Measurements from ENCODE around the gene ADD2.

The ADD2 gene

DNA sequence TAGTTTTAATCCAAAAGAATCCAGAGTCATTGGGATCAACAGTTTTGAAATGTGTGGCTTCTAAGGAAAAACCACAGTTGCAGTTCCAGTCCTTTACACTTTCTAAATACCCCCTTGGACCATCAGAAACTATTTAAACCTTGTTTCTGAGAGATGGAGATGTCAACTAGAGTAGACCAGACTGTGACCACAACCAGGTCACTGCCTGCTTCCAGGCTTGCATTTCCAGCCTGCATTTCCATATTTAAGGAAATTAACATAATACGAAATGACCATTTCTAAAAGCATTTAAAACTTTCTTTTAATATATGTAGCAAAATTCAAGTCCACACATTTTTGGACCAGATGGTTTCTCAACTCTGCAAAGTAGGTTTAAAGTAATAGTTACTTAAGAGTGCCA lies 38.4 kb downstream of the ADD2 start:
- H3K27me3 Mint-ChIP-seq (ENCODE audit: low read depth), result no peaks in the 10 kb centered on the region
- no peaks in the 10 kb centered on the region for H3K4me1 Mint-ChIP-seq (ENCODE audit: low read depth)
- H3K9me3 Mint-ChIP-seq, result no peaks in the 10 kb centered on the region
- H3K4me3 Mint-ChIP-seq, result no peak overlapping the region
- no peaks in the 10 kb centered on the region for H3K36me3 Mint-ChIP-seq (ENCODE audit: low read depth)
- H3K27ac Mint-ChIP-seq, result no peak overlapping the region

GRCh38 chr2:70728128-70728527 lies 39.9 kb downstream of the ADD2 start:
- H3K27me3 Mint-ChIP-seq (ENCODE audit: low read depth), result no peaks in the 10 kb centered on the region

GRCh38 chr2:70726947-70727725 lies 40.9 kb downstream of the ADD2 start:
- H3K27me3 Mint-ChIP-seq (ENCODE audit: low read depth), result no peaks in the 10 kb centered on the region
- no peaks in the 10 kb centered on the region for H3K4me1 Mint-ChIP-seq (ENCODE audit: low read depth)
- no peaks in the 10 kb centered on the region for H3K36me3 Mint-ChIP-seq (ENCODE audit: low read depth)
- H3K27ac Mint-ChIP-seq, result peak overlapping the region; percentile 55
- H3K4me3 Mint-ChIP-seq, result no peak overlapping the region
- no peaks in the 10 kb centered on the region for H3K9me3 Mint-ChIP-seq

More at GRCh38 chr2:70728128-70728527, 39.9 kb downstream of the ADD2 start:
- Mint-ChIP-seq H3K9me3 (no peaks in the 10 kb centered on the region), H3K36me3 (ENCODE audit: low read depth) (no peaks in the 10 kb centered on the region), H3K27ac (no peak overlapping the region), H3K4me1 (ENCODE audit: low read depth) (no peaks in the 10 kb centered on the region), H3K4me3 (no peak overlapping the region)

DNA sequence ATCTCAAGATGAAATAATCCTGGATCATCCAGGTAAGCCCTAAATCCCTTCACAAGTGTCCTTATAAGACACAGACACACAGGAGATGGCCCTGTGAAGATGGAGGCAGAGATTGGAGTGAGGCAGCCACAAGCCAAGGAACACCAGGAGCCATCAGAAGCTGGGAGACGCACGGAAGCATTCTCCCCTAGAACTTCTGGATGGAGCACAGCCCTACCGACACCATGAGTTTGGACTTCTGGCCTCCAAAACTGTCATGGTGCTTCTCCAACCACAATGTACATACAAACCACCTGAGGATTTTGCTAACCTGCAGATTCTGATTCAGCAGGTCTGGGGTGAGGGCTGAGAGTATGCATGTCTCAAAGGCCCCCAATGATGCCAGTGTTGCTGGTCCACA lies 42.5 kb downstream of the ADD2 start:
- Mint-ChIP-seq H3K27me3 (ENCODE audit: low read depth) (no peaks in the 10 kb centered on the region), H3K9me3 (no peaks in the 10 kb centered on the region)

GRCh38 chr2:70724366-70724765 lies 43.6 kb downstream of the ADD2 start:
- no peaks in the 10 kb centered on the region for H3K27me3 Mint-ChIP-seq (ENCODE audit: low read depth)
- H3K36me3 Mint-ChIP-seq (ENCODE audit: low read depth), result no peaks in the 10 kb centered on the region
- H3K27ac Mint-ChIP-seq, result no peak overlapping the region
- H3K4me3 Mint-ChIP-seq, result no peak overlapping the region
- H3K4me1 Mint-ChIP-seq (ENCODE audit: low read depth), result no peaks in the 10 kb centered on the region
- no peaks in the 10 kb centered on the region for H3K9me3 Mint-ChIP-seq

More for the DNA sequence above, 42.5 kb downstream of the ADD2 start:
- Mint-ChIP-seq H3K36me3 (ENCODE audit: low read depth) (no peaks in the 10 kb centered on the region), H3K4me3 (no peak overlapping the region), H3K27ac (no peak overlapping the region), H3K4me1 (ENCODE audit: low read depth) (no peaks in the 10 kb centered on the region)

DNA sequence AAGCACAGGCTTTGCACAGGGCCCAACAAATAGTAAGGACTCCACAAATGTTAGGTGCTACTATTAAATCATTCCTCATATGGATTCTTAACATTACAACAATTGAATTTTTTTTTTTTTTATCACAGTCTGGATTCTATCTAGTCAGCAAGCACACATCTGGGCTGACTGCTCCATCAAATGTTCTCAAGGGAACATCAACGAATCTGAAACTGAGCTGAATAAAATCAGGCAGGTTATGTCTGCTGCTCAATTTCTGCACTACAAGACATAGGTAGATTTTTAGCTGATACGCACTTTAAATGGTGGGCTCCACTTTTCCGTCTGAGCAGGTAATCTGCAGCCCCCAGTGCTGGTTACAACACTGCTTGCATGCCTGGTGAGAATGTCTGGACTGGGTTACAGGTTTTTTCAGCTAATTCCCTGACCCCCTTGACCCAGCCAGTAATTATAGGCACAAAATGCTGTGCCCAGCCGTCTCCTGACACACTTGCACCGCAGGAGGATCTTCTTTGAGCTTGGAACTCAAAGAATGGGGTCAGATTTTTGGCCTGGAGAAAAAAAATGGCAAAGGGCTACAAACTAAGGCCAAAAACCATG lies 44.6 kb downstream of the ADD2 start:
- Mint-ChIP-seq H3K36me3 (ENCODE audit: low read depth) (no peaks in the 10 kb centered on the region), H3K27me3 (ENCODE audit: low read depth) (no peaks in the 10 kb centered on the region), H3K9me3 (no peaks in the 10 kb centered on the region), H3K4me1 (ENCODE audit: low read depth) (no peaks in the 10 kb centered on the region), H3K4me3 (no peak overlapping the region), H3K27ac (no peak overlapping the region)

DNA sequence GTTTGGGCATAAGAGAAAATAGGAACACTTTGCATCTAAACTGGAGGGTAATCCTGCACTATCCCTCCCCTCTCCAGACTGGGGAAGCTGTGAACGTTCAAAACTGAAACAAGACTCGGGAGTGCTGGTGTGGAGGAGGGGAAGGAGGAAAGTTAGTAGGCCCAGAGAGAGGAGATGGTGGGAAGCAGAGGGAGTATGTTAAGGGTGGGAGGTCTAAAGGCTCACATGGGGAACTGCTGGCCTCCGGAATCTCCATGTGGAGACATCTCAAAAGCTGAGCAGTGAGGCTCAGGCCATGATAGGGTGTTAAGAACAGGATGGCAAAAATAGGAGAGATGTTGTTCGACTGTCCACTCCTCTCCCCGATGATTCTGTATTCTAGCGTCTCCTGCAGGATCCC lies 47.9 kb downstream of the ADD2 start:
- no peak overlapping the region for H3K27ac Mint-ChIP-seq
- no peak overlapping the region for H3K4me3 Mint-ChIP-seq
- H3K9me3 Mint-ChIP-seq, result no peaks in the 10 kb centered on the region
- H3K4me1 Mint-ChIP-seq (ENCODE audit: low read depth), result no peaks in the 10 kb centered on the region
- no peaks in the 10 kb centered on the region for H3K36me3 Mint-ChIP-seq (ENCODE audit: low read depth)
- no peaks in the 10 kb centered on the region for H3K27me3 Mint-ChIP-seq (ENCODE audit: low read depth)

DNA sequence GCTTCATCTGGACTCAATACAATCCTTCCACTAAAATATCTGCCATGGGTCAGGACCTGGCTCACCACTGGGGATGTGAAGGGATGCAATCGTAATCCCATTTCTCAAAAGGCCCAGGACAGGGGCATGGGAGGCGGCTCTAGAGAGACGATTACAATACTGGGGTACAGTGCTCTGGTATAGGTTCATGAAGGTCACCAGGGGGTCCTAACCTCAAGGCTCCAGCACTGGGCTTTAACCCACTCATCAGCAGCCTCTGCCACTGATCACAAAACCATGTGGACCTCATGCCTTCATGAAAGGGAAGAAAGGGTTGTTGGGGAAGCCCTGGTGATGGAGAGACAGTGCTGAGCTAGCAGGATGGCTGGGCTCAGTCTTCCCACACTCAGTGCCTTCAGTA lies 48.8 kb downstream of the ADD2 start:
- Mint-ChIP-seq H3K36me3 (ENCODE audit: low read depth) (no peaks in the 10 kb centered on the region), H3K27me3 (ENCODE audit: low read depth) (no peaks in the 10 kb centered on the region), H3K4me1 (ENCODE audit: low read depth) (no peaks in the 10 kb centered on the region), H3K4me3 (no peak overlapping the region), H3K27ac (no peak overlapping the region), H3K9me3 (no peaks in the 10 kb centered on the region)

GRCh38 chr2:70718736-70719135 lies 49.3 kb downstream of the ADD2 start:
- H3K36me3 Mint-ChIP-seq (ENCODE audit: low read depth), result no peaks in the 10 kb centered on the region
- H3K4me3 Mint-ChIP-seq, result no peak overlapping the region
- no peaks in the 10 kb centered on the region for H3K27me3 Mint-ChIP-seq (ENCODE audit: low read depth)
- H3K4me1 Mint-ChIP-seq (ENCODE audit: low read depth), result no peaks in the 10 kb centered on the region
- H3K27ac Mint-ChIP-seq, result no peak overlapping the region
- H3K9me3 Mint-ChIP-seq, result no peaks in the 10 kb centered on the region

- Mint-ChIP-seq H3K9me3 (no peaks in the 10 kb centered on the region), H3K27ac (no peak overlapping the region), H3K4me1 (ENCODE audit: low read depth) (no peaks in the 10 kb centered on the region), H3K27me3 (ENCODE audit: low read depth) (no peaks in the 10 kb centered on the region), H3K36me3 (ENCODE audit: low read depth) (no peaks in the 10 kb centered on the region), H3K4me3 (no peak overlapping the region)
Measured at GRCh38 chr2:70718241-70718640, 49.8 kb downstream of the ADD2 start.

- no peaks in the 10 kb centered on the region for H3K9me3 Mint-ChIP-seq
- H3K4me1 Mint-ChIP-seq (ENCODE audit: low read depth), result no peaks in the 10 kb centered on the region
- no peak overlapping the region for H3K4me3 Mint-ChIP-seq
- H3K36me3 Mint-ChIP-seq (ENCODE audit: low read depth), result no peaks in the 10 kb centered on the region
- no peaks in the 10 kb centered on the region for H3K27me3 Mint-ChIP-seq (ENCODE audit: low read depth)
- no peak overlapping the region for H3K27ac Mint-ChIP-seq
Measured at GRCh38 chr2:70717431-70718038, 50.5 kb downstream of the ADD2 start.

- H3K36me3 Mint-ChIP-seq (ENCODE audit: low read depth), result no peaks in the 10 kb centered on the region
- no peaks in the 10 kb centered on the region for H3K27me3 Mint-ChIP-seq (ENCODE audit: low read depth)
- no peak overlapping the region for H3K4me3 Mint-ChIP-seq
- H3K4me1 Mint-ChIP-seq (ENCODE audit: low read depth), result no peaks in the 10 kb centered on the region
- no peaks in the 10 kb centered on the region for H3K9me3 Mint-ChIP-seq
- no peak overlapping the region for H3K27ac Mint-ChIP-seq
Measured at GRCh38 chr2:70716951-70717350, 51.0 kb downstream of the ADD2 start.

- Mint-ChIP-seq H3K36me3 (ENCODE audit: low read depth) (no peaks in the 10 kb centered on the region), H3K27ac (no peak overlapping the region), H3K4me3 (no peak overlapping the region), H3K9me3 (no peaks in the 10 kb centered on the region), H3K4me1 (ENCODE audit: low read depth) (no peaks in the 10 kb centered on the region), H3K27me3 (ENCODE audit: low read depth) (no peaks in the 10 kb centered on the region)
Measured at GRCh38 chr2:70716131-70716743, 51.8 kb downstream of the ADD2 start.

GRCh38 chr2:70715071-70715985 lies 52.7 kb downstream of the ADD2 start:
- Mint-ChIP-seq H3K36me3 (ENCODE audit: low read depth) (no peaks in the 10 kb centered on the region), H3K4me3 (no peak overlapping the region), H3K9me3 (no peaks in the 10 kb centered on the region), H3K27me3 (ENCODE audit: low read depth) (no peaks in the 10 kb centered on the region), H3K4me1 (ENCODE audit: low read depth) (no peaks in the 10 kb centered on the region), H3K27ac (no peak overlapping the region)
